ENCODE measurements around the gene KCNN1.

DNA sequence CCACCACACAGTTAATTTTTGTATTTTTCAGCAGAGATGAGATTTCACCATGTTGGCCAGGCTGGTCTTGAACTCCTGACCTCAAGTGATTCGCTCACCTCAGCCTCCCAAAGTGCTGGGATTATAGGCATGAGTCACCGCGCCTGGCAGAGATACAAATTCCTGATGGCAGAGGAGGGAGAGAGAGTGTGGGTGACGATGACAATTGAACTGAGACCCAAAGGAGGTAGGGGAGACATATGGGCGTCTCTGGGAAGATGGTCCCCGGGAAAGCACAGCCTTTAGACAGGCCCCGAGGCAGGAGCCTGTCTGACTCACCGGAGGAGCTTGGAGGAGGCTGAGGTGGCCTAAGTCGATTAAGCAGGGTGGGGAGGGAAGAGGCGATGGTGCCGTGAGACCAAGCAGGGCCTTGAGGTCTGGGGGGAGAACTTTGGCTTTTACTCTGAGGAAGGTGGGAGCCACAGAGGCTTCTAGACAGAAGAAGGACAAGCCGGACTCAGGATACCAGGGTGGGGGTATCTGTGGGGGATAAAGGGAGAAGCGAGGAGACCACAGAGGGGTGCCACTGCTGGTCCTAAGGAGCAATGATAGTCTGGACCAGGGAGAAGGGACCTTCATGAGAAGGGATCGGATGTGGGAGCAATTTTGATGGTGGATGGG, 79.3 kb downstream of the KCNN1 start:
- TF ChIP-seq, protein P1, sequence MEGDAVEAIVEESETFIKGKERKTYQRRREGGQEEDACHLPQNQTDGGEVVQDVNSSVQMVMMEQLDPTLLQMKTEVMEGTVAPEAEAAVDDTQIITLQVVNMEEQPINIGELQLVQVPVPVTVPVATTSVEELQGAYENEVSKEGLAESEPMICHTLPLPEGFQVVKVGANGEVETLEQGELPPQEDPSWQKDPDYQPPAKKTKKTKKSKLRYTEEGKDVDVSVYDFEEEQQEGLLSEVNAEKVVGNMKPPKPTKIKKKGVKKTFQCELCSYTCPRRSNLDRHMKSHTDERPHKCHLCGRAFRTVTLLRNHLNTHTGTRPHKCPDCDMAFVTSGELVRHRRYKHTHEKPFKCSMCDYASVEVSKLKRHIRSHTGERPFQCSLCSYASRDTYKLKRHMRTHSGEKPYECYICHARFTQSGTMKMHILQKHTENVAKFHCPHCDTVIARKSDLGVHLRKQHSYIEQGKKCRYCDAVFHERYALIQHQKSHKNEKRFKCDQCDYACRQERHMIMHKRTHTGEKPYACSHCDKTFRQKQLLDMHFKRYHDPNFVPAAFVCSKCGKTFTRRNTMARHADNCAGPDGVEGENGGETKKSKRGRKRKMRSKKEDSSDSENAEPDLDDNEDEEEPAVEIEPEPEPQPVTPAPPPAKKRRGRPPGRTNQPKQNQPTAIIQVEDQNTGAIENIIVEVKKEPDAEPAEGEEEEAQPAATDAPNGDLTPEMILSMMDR (IDR thresholded peaks at IDR 0.05): no peak
- TF ChIP-seq ZFX (IDR thresholded peaks at IDR 0.05; ENCODE audit: borderline replicate concordance): no peak
